Measurements from ENCODE around the gene PTGDR.

DNA sequence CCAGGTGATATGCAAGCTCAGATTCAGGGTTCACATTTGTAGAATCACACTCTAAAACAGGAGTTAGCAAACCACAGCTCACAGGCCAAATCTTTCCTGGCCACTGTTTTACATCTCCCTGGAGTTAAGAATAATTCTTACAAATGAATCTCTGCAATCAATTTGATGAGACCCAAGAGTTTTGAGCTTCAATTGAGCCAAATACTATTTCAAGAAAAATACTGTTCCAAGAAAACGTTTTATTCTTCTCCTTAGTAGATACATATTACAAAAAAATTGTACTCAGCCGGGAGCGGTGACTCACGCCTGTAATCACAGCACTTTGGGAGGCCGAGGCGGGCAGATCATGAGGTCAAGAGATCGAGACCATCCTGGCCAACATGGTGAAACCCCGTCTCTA is 2.5 kb downstream of the PTGDR start:
- TF ChIP-seq POLR2A (IDR thresholded peaks at IDR 0.05) (no peak), POLR2AphosphoS5 (IDR thresholded peaks at IDR 0.05) (no peak)
- TF ChIP-seq, protein P1, sequence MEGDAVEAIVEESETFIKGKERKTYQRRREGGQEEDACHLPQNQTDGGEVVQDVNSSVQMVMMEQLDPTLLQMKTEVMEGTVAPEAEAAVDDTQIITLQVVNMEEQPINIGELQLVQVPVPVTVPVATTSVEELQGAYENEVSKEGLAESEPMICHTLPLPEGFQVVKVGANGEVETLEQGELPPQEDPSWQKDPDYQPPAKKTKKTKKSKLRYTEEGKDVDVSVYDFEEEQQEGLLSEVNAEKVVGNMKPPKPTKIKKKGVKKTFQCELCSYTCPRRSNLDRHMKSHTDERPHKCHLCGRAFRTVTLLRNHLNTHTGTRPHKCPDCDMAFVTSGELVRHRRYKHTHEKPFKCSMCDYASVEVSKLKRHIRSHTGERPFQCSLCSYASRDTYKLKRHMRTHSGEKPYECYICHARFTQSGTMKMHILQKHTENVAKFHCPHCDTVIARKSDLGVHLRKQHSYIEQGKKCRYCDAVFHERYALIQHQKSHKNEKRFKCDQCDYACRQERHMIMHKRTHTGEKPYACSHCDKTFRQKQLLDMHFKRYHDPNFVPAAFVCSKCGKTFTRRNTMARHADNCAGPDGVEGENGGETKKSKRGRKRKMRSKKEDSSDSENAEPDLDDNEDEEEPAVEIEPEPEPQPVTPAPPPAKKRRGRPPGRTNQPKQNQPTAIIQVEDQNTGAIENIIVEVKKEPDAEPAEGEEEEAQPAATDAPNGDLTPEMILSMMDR (IDR thresholded peaks at IDR 0.05), result no peak

All from breast epithelium (tissue), 3 donors.